Measurements from ENCODE around the gene HCFC1.

- TF ChIP-seq CTCF (IDR thresholded peaks at IDR 0.05; ENCODE audit: low read depth, low read length, poor library complexity, severe bottlenecking) (no peak), EZH2phosphoT487 (IDR thresholded peaks at IDR 0.05; ENCODE audit: borderline replicate concordance, low read length) (no peak)
These were observed 8.1 kb downstream of the HCFC1 start for GRCh38 chrX:153963546-153963945.
